ENCODE data around the gene PCDHGB4.
"Not testable (repeated sequence)": the region's sequence is repeated elsewhere in the genome, so short reads cannot be mapped to it uniquely, and the experiment has no call there.

Gene PCDHGB4

DNA sequence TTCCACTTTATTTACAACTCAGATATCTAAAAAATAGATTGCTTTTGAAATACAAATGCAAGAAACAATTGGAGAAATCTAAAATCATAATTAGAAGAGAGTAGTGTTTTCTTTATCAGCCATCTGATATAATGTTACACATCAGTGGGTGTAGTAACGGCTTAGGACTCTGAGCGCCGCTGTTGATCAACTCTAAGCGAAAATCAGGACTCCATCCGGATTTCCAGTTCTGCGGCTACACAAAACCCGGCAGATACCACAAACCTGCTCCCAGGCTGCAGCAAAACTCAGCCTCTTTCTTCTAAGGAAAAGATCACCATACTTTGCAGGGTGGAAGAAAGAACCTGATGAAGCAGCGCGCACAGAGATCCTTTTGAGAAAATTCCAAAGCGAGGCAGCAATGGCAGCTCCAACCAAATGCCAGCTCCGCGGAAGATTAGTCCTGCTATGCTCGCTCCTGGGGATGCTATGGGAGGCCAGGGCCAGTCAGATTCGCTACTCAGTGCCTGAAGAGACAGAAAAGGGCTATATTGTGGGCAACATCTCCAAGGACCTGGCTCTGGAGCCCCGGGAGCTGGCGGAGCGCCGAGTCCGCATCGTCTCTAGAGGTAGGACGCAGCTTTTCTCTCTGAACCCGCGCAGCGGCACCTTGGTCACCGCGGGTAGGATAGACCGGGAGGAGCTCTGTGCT is 15.2 kb downstream of the PCDHGB4 start, which contains the start of gene PCDHGA9:
TSS of gene PCDHGA9 (plus strand) at position 226 of the 691 bp plus-strand sequence. CDS start at position 401, 175 bp downstream.
- DNase-seq, result no peak

DNA sequence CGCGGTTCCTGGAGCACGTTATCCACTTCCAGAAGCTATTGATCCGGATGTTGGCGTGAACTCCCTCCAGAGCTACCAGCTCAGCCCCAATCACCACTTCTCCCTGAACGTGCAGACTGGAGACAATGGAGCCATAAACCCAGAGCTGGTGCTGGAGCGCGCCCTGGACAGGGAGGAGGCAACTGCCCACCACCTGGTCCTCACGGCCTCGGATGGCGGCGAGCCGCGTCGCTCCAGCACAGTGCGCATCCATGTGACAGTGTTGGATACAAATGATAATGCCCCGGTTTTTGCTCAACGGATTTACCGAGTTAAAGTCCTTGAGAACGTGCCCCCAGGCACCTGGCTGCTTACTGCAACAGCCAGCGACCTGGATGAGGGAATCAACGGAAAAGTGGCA is 15.9 kb downstream of the PCDHGB4 start:
- no peak for DNase-seq

DNA sequence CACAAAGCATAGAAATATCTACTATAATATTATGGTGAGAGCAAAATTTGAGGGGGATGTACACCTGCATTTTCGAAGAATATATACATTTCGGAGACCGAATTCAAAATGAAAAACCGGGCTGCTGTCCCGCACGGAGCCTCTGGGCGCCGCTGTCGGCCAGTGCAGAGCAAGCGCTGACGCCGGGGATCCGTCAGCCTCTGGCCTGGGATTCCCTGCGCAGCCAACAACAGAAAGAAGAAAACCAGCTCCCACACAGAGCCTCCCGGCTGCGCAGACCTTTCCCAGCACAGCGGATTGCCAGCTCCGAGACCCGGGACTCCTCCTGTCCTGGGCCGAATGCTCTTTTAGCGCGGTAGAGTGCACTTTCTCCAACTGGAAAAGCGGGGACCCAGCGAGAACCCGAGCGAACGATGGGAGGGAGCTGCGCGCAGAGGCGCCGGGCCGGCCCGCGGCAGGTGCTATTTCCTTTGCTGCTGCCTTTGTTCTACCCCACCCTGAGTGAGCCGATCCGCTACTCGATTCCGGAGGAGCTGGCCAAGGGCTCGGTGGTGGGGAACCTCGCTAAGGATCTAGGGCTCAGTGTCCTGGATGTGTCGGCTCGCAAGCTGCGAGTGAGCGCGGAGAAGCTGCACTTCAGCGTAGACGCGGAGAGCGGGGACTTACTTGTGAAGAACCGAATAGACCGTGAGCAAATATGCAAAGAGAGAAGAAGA is 20.4 kb downstream of the PCDHGB4 start, which contains the start of gene PCDHGB6:
TSS of gene PCDHGB6 (plus strand) at position 232 of the 716 bp plus-strand sequence. CDS start at position 414, 182 bp downstream.
- peak; percentile 28 for DNase-seq

DNA sequence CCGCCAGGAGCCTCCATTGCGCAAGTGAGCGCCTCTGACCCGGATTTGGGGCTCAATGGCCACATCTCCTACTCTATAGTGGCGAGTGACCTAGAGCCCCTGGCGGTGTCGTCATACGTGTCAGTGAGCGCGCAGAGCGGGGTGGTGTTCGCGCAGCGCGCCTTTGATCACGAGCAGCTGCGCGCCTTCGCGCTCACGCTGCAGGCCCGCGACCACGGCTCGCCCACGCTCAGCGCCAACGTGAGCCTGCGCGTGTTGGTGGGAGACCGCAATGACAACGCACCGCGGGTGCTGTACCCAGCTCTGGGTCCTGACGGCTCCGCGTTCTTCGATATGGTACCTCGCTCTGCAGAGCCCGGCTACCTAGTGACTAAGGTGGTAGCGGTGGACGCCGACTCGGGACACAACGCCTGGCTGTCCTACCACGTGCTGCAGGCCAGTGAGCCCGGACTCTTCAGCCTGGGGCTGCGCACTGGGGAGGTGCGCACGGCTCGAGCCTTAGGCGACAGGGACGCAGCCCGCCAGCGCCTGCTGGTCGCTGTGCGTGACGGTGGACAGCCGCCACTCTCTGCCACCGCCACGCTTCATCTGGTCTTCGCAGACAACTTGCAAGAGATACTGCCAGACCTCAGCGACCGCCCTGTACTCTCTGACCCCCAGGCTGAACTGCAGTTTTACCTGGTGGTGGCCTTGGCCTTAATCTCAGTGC is 22.3 kb downstream of the PCDHGB4 start:
- DNase-seq, result no peak

DNA sequence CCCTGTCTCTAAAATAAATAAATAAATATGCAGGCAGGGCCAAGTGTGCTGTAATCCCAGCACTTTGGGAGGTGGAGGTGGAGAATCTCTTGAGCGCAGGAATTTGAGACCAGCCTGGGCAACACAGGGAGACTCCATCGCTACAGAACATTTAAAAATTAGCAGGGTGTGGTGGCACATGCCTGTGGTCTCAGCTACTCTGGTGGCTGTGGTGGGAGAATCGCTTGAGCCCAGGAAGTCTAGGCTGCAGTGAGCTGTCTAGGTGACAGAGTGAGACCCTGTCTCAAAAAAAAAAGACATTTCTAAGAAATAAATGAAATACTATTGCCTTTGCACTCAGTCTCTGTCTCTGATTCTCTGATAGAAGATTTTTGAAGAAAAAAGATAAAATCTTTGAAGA is 24.1 kb downstream of the PCDHGB4 start:
- DNase-seq, result no peak

DNA sequence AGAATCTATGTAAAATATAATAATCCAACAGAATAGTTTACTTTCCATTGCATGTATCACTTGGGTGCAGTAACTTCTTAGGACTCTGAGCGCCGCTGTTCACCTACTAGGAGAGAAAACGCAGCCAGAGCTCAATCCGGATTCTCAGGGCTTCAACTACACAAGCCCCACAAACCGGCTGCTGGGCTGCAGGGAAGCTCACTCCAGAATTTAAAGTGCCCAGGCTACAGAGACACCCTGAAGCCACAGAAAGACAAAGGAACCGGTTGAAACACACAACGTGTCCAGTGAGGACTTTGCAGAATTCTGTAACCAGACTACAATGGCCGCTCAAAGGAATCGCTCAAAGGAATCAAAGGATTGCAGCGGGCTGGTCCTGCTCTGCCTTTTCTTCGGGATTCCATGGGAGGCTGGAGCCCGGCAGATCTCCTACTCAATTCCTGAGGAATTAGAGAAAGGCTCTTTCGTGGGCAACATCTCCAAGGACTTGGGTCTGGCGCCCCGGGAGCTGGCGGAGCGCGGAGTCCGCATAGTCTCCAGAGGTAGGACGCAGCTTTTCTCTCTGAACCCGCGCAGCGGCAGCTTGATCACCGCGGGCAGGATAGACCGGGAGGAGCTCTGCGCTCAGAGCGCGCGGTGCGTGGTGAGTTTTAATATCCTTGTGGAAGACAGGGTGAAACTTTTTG is 25.5 kb downstream of the PCDHGB4 start, which contains the start of gene PCDHGA10:
TSS of gene PCDHGA10 (plus strand) at position 134 of the 686 bp plus-strand sequence. CDS start at position 323, 189 bp downstream.
- DNase-seq, result peak; percentile 41

DNA sequence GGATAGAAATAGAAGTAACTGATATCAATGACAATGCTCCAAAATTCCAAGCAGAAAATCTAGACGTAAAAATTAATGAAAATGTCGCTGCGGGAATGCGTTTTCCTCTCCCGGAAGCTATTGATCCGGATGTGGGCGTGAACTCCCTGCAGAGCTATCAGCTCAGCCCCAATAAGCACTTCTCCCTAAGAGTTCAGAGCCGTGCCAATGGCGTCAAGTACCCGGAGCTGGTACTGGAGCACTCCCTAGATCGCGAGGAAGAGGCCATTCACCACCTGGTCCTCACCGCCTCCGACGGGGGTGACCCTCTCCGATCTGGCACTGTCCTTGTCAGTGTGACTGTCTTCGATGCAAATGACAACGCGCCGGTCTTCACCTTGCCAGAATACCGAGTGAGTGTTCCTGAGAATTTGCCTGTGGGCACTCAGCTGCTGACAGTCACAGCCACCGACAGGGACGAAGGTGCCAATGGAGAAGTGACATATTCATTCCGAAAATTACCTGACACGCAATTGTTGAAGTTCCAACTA is 26.1 kb downstream of the PCDHGB4 start:
- no peak for DNase-seq

DNA sequence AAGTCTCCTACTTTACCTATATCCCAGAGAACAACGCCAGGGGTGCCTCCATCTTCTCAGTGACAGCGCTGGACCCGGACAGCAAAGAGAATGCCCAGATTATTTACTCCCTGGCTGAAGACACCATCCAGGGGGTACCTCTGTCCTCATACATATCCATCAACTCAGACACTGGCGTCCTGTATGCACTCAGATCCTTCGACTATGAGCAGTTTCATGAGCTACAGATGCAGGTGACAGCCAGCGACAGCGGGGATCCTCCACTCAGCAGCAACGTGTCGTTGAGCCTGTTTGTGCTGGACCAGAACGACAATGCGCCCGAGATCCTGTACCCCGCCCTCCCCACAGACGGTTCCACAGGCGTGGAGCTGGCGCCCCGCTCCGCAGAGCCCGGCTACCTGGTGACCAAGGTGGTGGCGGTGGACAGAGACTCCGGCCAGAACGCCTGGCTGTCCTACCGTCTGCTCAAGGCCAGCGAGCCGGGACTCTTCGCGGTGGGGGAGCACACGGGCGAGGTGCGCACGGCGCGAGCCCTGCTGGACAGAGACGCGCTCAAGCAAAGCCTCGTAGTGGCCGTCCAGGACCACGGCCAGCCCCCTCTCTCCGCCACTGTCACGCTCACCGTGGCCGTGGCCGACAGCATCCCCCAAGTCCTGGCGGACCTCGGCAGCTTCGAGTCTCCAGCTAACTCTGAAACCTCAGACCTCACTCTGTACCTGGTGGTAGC is 27.2 kb downstream of the PCDHGB4 start:
- DNase-seq, result not testable (repeated sequence)

DNA sequence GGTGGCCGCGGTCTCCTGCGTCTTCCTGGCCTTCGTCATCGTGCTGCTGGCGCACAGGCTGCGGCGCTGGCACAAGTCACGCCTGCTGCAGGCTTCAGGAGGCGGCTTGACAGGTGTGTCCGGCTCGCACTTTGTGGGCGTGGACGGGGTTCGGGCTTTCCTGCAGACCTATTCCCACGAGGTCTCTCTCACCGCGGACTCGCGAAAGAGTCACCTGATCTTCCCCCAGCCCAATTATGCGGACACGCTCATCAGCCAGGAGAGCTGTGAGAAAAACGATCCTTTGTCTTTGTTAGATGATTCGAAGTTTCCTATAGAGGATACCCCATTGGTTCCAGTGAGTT is 27.7 kb downstream of the PCDHGB4 start:
- not testable (repeated sequence) for DNase-seq

DNA sequence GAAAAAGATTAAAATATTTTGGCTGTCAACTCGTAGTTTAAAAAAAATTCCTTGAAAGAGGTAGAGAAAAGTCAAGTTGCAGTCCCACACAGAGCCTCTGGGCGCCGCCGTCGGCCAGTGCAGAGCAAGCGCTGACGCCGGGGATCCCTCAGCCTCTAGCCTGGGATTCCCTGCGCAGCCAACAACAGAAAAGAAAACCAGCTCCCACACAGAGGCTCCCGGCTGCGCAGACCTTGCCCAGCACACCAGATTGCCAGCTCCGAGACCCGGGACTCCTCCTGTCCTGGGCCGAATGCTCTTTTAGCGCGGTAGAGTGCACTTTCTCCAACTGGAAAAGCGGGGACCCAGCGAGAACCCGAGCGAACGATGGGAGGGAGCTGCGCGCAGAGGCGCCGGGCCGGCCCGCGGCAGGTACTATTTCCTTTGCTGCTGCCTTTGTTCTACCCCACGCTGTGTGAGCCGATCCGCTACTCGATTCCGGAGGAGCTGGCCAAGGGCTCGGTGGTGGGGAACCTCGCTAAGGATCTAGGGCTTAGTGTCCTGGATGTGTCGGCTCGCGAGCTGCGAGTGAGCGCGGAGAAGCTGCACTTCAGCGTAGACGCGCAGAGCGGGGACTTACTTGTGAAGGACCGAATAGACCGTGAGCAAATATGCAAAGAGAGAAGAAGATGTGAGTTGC is 30.1 kb downstream of the PCDHGB4 start, which contains the start of gene PCDHGB7:
TSS of gene PCDHGB7 (plus strand) at position 184 of the 679 bp plus-strand sequence. CDS start at position 367, 183 bp downstream.
- DNase-seq, result peak; percentile 43

DNA sequence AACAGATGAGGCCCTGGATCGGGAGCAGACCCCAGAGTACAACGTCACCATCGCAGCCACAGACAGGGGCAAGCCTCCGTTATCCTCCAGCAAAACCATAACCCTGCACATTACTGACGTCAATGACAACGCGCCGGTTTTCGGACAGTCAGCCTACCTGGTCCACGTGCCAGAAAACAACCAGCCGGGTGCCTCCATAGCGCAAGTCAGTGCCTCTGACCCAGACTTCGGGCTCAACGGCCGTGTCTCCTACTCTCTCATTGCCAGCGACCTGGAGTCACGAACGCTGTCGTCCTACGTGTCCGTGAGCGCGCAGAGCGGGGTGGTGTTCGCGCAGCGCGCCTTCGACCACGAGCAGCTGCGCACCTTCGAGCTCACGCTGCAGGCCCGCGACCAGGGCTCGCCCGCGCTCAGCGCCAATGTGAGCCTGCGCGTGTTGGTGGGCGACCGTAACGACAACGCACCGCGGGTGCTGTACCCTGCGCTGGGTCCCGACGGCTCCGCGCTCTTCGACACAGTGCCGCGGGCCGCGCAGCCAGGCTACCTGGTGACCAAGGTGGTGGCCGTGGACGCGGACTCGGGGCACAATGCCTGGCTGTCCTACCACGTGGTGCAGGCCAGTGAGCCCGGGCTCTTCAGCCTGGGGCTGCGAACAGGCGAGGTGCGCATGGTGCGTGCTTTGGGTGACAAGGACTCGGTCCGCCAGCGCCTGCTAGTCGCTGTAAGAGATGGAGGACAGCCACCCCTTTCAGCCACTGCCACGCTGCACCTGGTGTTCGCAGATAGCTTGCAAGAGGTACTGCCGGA is 31.8 kb downstream of the PCDHGB4 start:
- no peak for DNase-seq

DNA sequence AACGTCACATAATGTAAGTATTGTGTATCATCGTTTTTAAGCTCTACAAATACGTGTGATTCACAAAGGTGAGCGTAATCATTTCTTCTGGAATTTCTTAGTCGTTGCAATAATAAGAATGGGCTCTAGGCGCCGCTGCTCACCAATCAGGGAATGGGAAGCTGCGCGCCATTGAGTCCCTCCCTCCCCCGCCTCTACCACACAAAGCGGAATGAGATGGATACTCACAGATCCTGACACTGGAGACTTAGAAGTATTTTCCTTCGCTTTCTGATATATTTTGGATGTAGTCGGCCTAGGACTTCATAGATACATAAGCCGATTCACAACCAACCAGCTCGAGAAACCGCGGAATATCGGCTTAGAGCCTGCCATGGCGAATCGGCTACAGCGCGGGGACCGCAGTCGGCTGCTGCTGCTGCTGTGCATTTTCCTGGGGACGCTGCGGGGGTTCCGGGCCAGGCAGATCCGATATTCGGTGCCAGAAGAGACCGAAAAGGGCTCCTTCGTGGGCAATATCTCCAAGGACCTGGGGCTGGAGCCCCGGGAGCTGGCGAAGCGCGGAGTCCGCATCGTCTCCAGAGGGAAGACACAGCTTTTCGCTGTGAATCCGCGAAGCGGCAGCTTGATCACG is 33.5 kb downstream of the PCDHGB4 start, which contains the start of gene PCDHGA11:
TSS of gene PCDHGA11 (plus strand) at position 197 of the 634 bp plus-strand sequence. CDS start at position 374, 177 bp downstream.
- DNase-seq, result no peak

DNA sequence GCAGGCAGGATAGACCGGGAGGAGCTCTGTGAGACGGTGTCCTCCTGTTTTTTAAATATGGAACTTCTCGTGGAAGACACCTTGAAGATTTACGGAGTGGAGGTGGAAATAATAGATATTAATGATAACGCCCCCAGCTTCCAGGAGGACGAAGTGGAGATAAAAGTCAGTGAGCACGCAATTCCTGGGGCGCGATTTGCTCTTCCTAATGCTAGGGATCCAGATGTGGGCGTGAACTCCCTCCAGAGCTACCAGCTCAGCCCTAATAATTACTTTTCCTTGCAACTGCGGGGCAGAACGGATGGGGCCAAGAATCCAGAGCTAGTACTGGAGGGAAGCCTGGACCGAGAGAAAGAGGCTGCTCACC is 34.0 kb downstream of the PCDHGB4 start:
- no peak for DNase-seq

DNA sequence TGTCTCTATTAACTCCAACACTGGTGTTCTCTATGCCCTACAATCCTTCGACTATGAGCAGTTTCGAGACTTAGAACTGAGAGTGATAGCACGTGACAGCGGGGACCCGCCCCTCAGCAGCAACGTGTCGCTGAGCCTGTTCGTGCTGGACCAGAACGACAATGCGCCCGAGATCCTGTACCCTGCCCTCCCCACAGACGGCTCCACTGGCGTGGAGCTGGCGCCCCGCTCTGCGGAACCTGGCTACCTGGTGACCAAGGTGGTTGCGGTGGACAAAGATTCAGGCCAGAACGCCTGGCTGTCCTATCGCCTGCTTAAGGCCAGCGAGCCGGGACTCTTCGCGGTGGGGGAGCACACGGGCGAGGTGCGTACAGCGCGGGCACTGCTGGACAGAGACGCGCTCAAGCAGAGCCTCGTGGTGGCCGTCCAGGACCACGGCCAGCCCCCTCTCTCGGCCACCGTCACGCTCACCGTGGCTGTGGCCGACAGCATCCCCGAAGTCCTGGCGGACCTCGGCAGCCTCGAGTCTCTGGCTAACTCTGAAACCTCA is 35.3 kb downstream of the PCDHGB4 start:
- no peak for DNase-seq

DNA sequence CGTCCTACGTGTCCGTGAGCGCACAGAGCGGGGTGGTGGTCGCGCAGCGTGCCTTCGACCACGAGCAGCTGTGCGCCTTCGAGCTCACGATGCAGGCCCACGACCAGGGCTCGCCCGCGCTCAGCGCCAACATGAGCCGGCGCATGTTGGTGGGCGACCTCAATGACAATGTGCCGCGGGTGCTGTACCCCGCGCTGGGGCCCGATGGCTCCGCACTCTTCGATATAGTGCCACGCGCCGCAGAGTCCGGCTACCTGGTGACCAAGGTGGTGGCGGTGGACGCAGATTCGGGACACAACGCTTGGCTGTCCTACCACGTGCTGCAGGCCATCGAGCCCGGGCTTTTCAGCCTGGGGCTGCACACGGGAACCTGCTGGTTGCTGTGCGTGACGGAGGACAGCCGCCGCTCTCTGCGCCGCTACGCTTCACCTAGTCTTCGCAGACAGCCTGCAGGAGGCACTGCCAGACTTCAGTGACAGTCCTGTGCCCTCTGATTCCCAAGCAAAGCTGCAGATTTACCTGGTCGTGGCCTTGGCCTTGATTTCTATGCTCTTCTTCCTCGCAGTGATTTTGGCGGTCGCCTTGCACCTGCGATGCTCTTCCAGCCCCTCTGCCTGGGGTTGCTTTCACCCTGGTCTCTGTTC is 40.4 kb downstream of the PCDHGB4 start:
- DNase-seq, result no peak

DNA sequence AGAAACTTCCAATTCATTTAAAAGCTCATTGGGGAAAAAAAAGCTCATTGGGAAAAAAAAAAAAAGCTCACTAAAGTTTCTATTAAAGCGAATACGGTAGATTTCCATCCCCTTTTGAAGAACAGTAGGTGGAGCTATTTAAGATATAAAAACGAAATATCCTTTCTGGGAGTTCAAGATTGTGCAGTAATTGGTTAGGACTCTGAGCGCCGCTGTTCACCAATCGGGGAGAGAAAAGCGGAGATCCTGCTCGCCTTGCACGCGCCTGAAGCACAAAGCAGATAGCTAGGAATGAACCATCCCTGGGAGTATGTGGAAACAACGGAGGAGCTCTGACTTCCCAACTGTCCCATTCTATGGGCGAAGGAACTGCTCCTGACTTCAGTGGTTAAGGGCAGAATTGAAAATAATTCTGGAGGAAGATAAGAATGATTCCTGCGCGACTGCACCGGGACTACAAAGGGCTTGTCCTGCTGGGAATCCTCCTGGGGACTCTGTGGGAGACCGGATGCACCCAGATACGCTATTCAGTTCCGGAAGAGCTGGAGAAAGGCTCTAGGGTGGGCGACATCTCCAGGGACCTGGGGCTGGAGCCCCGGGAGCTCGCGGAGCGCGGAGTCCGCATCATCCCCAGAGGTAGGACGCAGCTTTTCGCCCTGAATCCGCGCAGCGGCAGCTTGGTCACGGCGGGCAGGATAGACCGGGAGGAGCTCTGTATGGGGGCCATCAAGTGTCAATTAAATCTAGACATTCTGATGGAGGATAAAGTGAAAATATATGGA is 43.0 kb downstream of the PCDHGB4 start, which contains the start of gene PCDHGA12:
TSS of gene PCDHGA12 (plus strand) at position 176 of the 782 bp plus-strand sequence. CDS start at position 429, 253 bp downstream.
- peak; percentile 22 for DNase-seq

DNA sequence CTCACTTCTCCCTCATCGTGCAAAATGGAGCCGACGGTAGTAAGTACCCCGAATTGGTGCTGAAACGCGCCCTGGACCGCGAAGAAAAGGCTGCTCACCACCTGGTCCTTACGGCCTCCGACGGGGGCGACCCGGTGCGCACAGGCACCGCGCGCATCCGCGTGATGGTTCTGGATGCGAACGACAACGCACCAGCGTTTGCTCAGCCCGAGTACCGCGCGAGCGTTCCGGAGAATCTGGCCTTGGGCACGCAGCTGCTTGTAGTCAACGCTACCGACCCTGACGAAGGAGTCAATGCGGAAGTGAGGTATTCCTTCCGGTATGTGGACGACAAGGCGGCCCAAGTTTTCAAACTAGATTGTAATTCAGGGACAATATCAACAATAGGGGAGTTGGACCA is 43.8 kb downstream of the PCDHGB4 start:
- no peak for DNase-seq

DNA sequence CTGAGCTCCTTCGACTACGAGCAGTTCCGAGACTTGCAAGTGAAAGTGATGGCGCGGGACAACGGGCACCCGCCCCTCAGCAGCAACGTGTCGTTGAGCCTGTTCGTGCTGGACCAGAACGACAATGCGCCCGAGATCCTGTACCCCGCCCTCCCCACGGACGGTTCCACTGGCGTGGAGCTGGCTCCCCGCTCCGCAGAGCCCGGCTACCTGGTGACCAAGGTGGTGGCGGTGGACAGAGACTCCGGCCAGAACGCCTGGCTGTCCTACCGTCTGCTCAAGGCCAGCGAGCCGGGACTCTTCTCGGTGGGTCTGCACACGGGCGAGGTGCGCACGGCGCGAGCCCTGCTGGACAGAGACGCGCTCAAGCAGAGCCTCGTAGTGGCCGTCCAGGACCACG is 44.8 kb downstream of the PCDHGB4 start:
- not testable (repeated sequence) for DNase-seq
